Measurements from ENCODE around the gene EFNA1.

EFNA1 gene

GRCh38 chr1:155133799-155134281, 6.2 kb downstream of the EFNA1 start:
- Histone ChIP-seq H2AFZ (ENCODE audit: low read length) (no peak overlapping the region), H3K9ac (ENCODE audit: low read length) (no peak overlapping the region), H3K9me2 (replicated peaks; ENCODE audit: insufficient read depth, low read length) (no peaks in the 10 kb centered on the region), H3K36me3 (replicated peaks; ENCODE audit: insufficient read depth, low read length) (no peaks in the 10 kb centered on the region), H3K27me3 (replicated peaks; ENCODE audit: insufficient read depth, low read length) (peaks cover 26% of the 10 kb centered on the region), H3K79me2 (ENCODE audit: low read length) (peaks cover 18% of the 10 kb centered on the region), H3K27ac (ENCODE audit: low read length) (no peak overlapping the region), H3K9me3 (replicated peaks; ENCODE audit: insufficient read depth, low read length) (no peaks in the 10 kb centered on the region), H3K4me1 (ENCODE audit: low read length) (peaks cover 20% of the 10 kb centered on the region), H3K4me2 (ENCODE audit: low read depth, low read length) (no peak overlapping the region), H3K4me3 (ENCODE audit: low read length) (no peak overlapping the region), H3F3A (ENCODE audit: insufficient read depth, low read length) (peaks cover 28% of the 10 kb centered on the region), H4K20me1 (ENCODE audit: insufficient read depth, low read length) (no peaks in the 10 kb centered on the region)
- DNase-seq: no peak
- no peak for TF ChIP-seq EZH2phosphoT487 (IDR thresholded peaks at IDR 0.05; ENCODE audit: low read length)
- no peak for TF ChIP-seq EZH2 (optimal IDR thresholded peaks at IDR 0.05; ENCODE audit: low read depth, low read length)
- TF ChIP-seq CTCF (IDR thresholded peaks at IDR 0.05; ENCODE audit: low read length): no peak

- TF ChIP-seq EZH2phosphoT487 (IDR thresholded peaks at IDR 0.05; ENCODE audit: low read length) (no peak), EZH2 (optimal IDR thresholded peaks at IDR 0.05; ENCODE audit: low read depth, low read length) (no peak), CTCF (IDR thresholded peaks at IDR 0.05; ENCODE audit: low read length) (no peak)
- Histone ChIP-seq H2AFZ (ENCODE audit: low read length) (no peak overlapping the region), H3K4me2 (ENCODE audit: low read depth, low read length) (peak overlapping the region; percentile 93), H3K4me1 (ENCODE audit: low read length) (peaks cover 22% of the 10 kb centered on the region), H3K36me3 (replicated peaks; ENCODE audit: insufficient read depth, low read length) (no peaks in the 10 kb centered on the region), H3K9ac (ENCODE audit: low read length) (no peak overlapping the region; the same call in 1 of the 2 replicates), H3K9me3 (replicated peaks; ENCODE audit: insufficient read depth, low read length) (no peaks in the 10 kb centered on the region), H3K27me3 (replicated peaks; ENCODE audit: insufficient read depth, low read length) (peaks cover 21% of the 10 kb centered on the region), H3K27ac (ENCODE audit: low read length) (peak overlapping the region; percentile 65; the same call in 1 of the 2 replicates), H3K79me2 (ENCODE audit: low read length) (peaks cover 22% of the 10 kb centered on the region), H3F3A (ENCODE audit: insufficient read depth, low read length) (peaks cover 28% of the 10 kb centered on the region), H4K20me1 (ENCODE audit: insufficient read depth, low read length) (no peaks in the 10 kb centered on the region), H3K4me3 (ENCODE audit: low read length) (no peak overlapping the region), H3K9me2 (replicated peaks; ENCODE audit: insufficient read depth, low read length) (no peaks in the 10 kb centered on the region)
- DNase-seq: no peak
Measured at GRCh38 chr1:155134322-155134721, 6.6 kb downstream of the EFNA1 start.

- H3K9ac ChIP-seq (ENCODE audit: low read length): peak overlapping the region; percentile 74
- H3K36me3 ChIP-seq (replicated peaks; ENCODE audit: insufficient read depth, low read length): no peaks in the 10 kb centered on the region
- no peaks in the 10 kb centered on the region for H3K9me3 ChIP-seq (replicated peaks; ENCODE audit: insufficient read depth, low read length)
- peak overlapping the region; percentile 90 for H2AFZ ChIP-seq (ENCODE audit: low read length)
- H3K9me2 ChIP-seq (replicated peaks; ENCODE audit: insufficient read depth, low read length): no peaks in the 10 kb centered on the region
- peaks cover 28% of the 10 kb centered on the region for H3F3A ChIP-seq (ENCODE audit: insufficient read depth, low read length)
- H3K4me1 ChIP-seq (ENCODE audit: low read length): peaks cover 22% of the 10 kb centered on the region
- peaks cover 15% of the 10 kb centered on the region for H3K27me3 ChIP-seq (replicated peaks; ENCODE audit: insufficient read depth, low read length)
- DNase-seq: peak; percentile 69
- no peaks in the 10 kb centered on the region for H4K20me1 ChIP-seq (ENCODE audit: insufficient read depth, low read length)
- H3K4me3 ChIP-seq (ENCODE audit: low read length): peak overlapping the region; percentile 78
- TF ChIP-seq EZH2phosphoT487 (IDR thresholded peaks at IDR 0.05; ENCODE audit: low read length) (no peak), CTCF (IDR thresholded peaks at IDR 0.05; ENCODE audit: low read length) (no peak), EZH2 (optimal IDR thresholded peaks at IDR 0.05; ENCODE audit: low read depth, low read length) (no peak)
- peaks cover 28% of the 10 kb centered on the region for H3K79me2 ChIP-seq (ENCODE audit: low read length)
- peak overlapping the region; percentile 65 for H3K27ac ChIP-seq (ENCODE audit: low read length)
- peak overlapping the region; percentile 93 for H3K4me2 ChIP-seq (ENCODE audit: low read depth, low read length)
Measured at GRCh38 chr1:155134880-155135414, 7.3 kb downstream of the EFNA1 start.
